Mucosa of gallbladder (tissue), 1 donor: ENCODE data around the gene ATXN1. TPM values are rescaled to one million over a fixed set of nuclear protein-coding genes. Genes with fewer than 3 reads are reported as not detected.

Experiments
- DNase-seq: peaks from one replicate; pipeline ENCODE4 v3.0.0-alpha.2; 2020; ENCODE audit warnings: low spot score
- total RNA-seq: library from RNA; stranded (reverse); gene quantifications from one replicate; pipeline ENCODE4 v1.2.1, GENCODE V29; 2021
- donor health status: DM: no; HTN: no; CAD: no.

Gene ATXN1
- total RNA-seq, 1 donor from 2014 or later: 71.0 TPM

DNA sequence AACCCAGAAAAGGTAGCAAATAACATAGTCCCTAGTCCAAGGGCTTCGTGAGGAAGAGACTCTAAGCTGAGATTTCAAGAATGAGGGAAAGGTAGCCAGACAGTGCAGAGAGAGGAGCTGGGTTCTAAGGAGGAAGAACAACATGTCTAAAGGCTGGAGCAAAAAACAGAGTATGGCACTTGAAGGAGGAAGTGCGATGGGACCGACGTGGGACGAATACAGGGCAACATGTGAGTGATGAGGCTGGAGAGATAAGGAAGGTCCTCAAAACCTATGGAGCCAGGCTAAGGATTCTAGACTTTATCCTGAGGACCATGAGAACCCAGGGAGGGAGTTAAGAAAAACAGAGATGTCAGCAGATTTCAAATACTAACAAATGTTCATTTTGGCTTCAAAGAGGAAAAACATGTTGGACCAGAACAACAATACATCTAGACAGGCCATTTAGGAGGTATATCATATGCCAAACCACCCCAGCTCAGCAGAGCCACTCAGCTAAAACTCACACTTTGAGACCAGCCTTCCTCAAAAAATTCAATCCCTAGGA is 17.5 kb downstream of the ATXN1 start:
- DNase-seq: no peak

DNA sequence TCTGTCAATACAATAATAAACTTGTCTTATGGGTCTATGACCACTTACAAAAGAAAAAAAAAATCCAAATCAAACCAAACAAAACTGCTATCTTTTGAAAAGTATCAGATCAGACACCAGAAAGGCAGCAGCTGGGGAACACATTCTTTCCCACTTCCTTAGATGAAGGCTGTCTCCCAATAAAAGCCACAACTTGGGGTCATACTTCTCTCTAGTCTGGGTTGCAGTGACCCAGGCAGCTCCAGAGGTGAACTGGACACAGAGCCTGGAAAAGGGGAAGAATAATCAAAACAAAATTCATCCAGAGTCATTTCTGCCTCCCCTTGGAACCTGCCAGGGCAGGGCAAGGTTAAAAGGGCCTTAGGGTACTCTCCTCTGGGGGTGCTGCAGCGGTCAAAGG is 19.1 kb downstream of the ATXN1 start:
- DNase-seq: no peak

DNA sequence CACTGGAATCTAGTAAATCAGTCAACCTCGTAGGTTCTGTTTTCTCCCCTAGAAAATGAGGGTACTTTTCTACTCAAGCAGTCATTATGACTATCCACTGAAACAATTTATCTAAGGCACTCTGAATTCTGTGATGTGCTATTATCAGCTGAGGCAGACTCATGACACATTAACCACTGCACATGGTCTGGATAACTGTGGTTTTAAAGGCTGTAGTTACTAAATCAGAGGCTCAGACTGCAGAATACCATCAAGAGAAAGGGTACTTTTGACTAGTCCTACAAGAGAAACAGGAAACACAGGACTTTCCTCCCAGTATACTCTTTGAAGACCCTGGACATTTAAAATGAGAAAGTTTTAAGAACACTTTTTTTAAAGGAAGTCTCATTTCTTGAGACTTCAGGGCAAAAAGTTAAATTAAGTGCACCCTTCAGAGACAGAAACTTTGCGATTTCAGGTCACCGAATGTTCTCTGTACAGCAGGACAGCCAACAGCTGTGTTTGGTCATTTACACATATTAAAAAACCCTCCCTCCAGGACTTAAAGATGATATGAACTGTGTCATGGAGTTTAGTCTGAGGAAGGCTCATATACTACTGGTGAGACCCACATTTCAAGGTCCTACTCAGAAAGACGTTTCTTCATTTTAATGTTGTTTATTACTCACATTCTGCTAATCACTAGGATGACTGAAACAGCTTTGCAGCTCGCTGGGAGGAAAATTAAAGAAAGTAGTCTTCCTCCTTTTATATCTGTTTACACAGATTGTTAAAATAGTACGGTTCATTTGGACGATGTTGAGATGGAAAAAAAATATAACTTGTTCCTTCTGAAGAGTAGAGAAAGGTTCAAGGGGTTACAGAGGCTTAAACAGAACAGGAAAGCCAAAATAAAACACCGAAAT is 19.9 kb downstream of the ATXN1 start:
- no peak for DNase-seq

DNA sequence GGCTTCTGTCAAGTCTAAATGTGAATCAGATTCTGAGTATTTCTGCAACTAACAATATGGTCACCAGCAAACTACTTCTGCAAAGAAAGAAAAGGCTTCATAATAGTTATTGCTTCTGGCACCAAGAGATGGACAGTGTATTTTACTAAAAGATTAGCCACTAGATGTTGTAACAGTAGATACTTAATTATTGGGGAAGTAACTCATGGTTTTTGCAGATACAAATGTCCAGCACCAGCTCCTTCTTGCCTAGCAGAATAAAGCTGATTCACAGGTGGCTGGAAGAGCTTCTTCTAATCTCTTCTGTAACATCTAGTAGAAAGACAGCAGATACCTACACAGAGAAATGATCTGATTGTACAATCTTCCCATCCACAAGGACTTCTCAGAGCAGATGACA is 21.2 kb downstream of the ATXN1 start:
- no peak for DNase-seq

DNA sequence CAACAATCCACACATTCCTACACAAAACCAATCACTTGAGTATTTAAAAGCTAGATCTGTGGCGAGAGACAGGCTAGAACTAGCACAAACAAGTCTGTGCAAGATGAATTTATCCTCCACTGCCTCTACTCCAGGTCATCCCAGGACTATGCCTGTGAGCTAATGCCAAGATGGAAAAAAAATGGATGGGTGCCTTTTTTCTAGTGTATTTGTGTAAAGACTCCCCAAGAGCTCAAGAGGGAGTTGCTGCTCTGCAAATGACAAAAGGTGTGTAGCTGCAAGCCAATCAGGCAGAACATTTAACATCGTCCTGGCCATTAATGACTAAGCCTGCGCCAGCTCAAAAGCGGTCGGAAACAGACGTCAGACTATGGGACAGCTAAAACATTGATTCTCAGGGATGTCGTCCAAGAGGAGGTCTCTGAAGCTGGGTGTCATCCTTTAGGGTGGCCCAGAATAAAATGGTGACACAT is 21.9 kb downstream of the ATXN1 start:
- no peak for DNase-seq

DNA sequence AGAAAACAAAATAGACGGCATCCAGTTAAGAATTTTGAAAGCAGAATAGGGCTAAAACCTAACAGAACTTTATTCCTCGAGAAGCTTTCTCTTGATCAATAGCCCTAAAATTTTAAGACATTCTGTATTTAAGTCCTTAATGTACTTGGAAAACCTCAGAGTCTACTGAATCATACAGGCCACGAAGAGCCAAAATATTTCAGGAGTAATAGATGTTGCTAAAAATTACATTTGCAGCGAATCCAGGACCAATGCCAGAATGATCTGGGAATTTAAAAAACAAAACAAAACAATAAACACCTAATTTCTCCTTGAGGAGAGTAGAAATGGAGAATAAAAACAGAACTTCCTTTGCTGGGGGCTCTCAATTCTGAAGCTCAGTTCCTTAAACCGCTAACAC is 23.3 kb downstream of the ATXN1 start:
- no peak for DNase-seq

DNA sequence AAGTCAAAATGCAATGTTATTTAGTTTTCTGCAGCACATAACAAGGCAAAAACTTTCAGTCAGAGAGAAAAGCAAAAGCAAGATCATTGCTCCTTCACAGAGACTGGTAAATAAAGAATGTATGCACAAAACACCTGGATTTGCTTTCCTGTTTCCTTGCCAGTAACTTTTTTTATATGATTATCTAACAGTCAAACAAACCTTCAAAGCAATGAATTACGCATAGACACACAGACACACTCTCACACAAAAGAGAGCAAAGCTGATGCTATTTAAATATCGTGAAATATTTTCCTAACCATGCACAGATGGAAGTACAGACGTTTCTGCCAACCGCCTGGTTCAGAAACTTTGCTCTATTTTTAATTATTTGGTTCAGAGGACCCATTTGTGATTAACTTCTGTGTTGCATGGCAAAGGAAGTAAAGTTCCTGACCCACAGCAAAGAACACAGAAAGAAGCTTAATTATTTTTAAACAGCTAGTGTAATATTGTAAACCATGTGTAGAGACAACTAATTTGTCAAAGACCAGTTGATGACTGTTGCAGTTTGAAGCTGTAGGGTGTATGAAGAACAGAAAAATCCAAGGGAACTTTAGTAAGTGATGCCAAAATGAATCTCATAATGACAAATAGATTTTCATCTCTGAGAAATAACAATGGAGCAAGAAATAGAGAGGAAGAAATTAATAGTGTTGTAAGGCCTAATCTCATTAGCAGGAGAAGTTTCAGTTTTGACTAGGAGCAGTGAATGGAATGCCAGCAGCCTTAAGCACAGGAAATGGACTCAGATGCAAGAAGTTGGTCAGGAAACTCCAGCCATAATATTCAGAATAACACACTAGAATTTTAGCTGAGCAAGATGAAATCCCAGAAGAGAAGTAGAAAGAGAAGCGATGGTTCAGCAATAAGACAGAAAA is 24.1 kb downstream of the ATXN1 start:
- DNase-seq: no peak

DNA sequence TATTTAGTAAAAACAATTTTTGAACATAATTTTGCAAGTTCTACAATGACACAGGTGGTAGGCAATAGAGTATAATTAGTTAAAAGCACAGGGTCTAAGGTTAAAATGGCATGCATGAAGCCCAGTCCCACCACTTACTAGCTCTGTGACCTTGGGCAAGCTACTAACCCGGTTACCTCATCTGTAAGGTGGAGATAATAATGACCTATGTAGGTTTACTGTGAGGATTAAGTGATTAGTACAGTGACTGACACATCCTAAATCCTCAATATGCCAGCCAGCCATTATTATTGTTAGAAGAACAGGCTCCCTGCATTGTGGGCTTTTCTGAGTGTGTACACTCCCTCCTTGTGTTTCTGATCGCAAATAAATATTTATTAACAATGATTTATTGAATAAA is 26.2 kb downstream of the ATXN1 start:
- DNase-seq: no peak

DNA sequence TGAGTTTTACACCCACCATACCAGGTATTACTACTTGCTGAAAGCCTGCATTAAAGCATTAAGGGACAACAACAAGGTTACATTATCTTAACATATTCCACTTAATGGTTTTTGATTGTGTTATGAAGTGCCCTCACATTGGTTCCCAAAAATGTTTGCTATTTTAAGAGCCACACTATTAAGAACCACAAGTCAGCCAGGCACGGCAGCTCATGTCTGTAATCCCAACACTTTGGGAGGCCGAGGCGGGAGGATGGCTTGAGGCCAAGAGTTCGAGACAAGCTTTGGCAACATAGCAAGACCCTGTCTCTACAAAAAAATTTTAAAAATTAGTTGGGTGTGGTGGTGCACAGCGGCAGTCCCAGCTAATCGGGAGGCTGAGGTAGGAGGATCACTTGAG is 28.2 kb downstream of the ATXN1 start:
- no peak for DNase-seq

DNA sequence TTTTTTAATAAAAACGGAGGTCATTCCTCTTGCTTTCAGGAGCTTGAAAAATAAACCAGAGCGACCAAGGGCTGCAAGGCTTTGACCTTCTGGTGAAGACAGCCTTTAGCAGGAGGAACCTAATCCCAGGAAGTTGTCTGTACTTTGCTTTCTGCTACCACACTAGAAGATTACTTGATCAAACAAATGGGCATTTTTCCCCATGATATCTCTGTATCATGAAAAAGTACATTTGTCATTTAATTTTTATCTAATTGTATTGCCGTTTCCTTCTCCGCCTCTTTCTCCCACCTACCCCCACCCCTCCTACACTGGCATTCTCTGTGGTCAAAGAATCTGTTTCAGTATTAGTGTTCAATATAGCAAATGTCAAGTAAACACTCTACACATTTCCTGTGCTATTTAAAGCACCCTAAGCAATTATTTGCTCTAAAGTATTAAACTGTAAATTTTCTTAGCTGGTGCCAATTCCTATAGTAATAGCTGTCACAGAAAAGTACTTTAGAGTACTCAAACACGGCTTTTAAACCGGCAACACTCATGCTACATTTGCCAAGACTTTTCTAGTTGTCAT is 29.7 kb downstream of the ATXN1 start:
- DNase-seq: no peak

DNA sequence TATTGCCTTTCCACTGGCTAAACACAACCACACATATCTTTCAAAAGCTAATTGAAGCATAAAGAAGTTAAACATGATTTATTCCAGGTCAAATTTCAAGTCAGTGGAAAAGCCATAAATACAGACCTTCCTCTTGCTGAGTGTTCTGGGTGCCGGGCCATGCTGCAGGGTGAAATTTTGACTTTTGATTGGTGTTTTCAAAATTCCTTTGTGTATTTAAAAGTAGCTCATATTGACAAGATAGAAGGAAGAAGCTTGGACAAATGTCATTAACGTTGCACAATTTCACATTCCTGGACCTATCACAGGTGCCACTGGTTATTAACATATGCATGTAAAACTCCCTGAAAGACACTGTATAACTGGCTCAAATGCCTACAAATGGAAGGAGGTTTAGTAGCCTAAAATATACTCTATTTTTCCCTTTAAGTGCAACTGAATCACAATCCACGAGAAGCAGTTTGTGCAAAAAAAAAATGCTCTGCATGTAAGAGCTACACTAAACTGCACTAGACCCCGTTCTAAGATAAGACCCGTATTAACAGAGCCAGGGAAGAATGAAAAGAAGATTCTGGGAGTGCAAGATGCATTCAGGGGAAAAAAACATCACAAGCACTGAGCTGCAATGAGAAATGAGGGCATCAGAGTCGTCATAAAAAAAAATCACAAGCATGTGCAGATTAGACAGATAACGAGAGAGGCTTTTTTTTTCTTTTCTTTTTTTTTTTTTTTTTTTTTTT is 30.4 kb downstream of the ATXN1 start:
- no peak for DNase-seq

DNA sequence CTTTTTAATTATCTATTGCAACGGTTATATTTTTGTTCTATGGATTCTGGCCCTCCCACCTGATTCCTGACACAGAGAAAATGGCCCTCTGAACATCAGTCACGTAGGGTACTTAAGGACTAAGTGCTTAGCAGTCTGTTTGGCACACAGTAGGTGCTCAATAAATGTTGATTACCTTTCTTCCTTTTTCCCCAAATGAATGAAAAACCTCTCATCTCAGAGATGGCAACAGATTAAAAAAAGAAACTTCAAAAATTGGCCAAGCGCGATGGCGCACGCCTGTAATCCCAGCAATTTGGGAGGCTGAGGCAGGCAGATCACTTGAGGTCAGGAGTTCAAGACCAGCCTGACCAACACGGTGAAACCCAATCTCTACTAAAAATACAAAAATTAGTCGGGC is 31.5 kb downstream of the ATXN1 start:
- no peak for DNase-seq

DNA sequence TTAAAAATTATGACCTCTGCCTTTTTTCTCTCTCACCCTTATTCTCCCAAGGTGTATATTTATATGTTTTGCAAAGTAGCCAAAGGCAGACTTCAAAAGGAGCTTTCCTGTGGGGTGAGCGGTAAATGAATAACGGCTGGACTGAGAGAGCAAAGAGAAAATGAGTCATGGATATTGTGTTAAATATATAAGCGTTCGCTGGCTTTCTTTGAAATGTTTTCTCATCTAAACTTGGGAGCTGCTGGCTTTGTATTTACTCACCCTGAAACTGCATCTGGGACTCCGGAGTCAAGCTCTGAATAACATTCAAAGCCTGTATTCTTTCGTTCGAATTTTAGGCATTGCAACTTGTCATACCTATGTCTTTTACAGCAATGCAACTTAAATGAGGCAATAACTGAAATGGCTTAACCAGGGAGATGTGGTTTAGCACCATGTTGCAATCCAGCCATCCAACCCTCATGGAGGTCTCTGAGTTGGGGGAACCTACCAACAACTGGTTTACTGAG is 32.0 kb downstream of the ATXN1 start:
- no peak for DNase-seq

DNA sequence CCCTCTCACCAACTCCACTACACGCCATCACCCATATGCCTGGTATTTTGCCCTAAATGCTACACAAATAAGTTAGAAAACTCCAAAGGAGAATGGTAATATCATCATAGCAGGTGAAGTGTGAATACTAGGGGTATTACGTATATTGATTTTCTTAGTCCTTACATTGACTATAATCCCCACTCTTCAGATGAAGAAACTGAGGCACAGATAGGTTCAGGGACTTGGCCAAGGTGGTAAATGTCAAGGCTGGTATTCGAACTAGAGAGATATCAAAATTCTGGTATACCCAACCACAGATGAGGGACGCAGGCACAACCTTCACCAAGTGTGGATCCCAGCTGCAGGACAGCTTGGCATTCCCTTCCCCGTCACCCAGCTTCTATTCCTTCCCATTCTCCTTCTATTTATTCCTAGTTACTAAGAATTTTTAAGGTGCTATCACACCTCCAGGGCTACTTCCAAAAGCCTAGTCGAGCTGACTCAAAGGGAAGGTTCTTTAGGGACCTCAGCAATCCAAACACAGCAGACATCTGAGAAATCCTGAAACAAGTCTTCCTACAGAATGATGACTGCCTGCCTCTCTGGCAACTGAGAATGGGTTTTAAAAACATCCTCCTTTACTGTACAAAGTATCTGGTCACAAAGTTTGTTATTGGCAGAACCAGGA is 32.6 kb downstream of the ATXN1 start:
- no peak for DNase-seq

DNA sequence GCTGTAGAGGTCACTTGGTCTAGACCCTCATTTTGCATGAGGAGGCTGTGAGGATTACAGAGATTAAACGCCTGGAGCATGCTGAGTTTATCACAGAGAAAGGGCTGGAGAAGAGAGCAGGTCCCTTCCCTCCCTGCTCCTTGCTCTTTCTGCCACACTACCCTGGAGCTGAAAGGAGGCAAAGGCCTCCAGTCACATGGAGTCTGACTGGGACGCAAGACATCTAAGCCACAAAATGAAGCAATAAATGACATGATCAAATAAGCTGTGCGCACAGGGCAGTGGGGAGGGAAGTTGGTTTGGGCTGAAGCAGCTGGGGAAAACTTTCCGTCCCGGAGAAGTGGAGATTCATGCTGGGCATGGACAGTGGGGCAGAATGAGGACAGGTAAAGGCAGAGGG is 33.3 kb downstream of the ATXN1 start:
- DNase-seq: no peak

DNA sequence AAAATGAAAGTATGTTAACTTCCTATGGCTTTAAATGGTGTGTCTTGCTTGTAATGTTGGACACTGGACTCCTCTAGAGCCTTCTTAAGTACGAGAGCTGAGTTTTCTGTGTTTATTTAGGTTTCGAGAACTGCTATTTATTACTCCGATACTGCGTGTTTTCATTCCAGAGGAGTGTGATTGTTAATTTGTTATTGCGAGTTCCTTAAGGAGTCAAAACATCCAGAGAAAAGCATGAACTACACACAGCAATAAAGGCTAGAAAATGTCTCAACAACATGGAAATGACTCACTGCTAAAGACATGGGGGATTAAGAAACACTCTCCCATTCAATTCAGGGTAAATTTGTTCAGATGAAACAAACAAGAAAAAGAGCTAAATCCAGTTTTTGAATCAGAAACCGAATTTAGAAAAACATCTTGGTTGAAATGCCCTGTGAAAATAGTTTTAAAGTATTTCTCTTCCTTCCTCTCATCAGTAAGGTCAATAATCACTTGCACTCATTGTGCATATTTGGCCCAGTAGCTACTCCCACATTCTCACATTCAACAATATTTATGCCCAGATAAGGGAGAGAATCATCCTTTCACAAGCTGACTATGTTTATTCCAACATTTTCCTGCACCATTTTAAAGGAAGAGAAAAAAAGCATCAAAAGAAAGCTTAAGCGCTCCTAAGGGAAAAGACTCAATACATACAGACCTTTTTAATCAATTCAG is 36.0 kb downstream of the ATXN1 start:
- no peak for DNase-seq

DNA sequence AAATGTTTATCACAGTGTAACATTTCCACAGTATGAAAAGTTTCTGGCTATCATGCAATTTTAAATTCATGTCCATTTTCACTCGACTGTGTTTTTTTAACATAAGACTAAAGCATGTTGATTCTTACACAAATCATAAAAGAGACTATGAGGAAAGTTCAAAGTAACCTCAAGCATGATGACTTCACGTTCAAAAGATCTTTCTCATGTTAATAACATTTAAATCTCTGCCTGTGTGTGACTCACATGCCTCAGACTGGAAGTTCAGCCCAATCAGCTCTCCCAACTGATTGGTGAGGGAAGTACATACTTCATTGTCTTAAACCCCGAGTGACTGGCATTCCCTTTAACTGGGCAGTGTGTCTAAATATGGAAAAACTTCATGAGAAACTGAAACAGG is 37.4 kb downstream of the ATXN1 start:
- no peak for DNase-seq

DNA sequence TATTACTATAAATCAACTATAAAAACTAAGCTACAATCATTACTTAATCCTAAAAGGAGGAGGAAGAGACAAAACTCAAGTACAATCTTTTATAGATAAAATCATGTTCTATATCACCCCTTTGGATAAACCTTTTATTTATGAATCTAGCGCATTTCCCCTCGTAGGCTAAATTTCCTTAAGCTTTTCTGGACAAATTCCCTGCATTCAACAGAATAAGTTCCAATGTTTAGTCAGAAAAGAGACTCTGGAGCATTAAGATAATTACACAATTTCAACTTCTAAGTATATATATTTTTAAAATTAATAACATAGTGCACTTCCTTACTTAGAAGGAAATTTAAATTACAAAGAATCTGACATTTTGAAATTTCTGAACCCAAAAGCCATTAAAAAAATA is 37.9 kb downstream of the ATXN1 start:
- DNase-seq: no peak

DNA sequence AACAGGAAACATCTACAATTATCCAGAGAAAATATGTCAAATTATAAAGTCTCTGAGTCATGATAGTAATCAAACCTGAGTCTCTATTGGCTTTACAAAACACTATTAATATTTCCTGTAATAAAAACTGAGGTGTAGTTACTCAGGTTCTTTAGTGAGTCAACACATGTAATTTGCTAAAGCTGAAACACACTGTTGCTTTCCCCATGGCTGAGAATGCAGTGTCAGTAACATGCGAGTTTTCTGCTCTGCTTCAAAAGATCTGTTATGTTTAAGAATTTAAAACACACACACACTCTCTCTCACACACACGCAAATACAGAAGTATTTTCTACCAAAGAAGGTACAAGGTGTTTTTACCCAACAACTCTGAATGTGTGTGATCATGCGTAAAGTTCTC is 38.6 kb downstream of the ATXN1 start:
- DNase-seq: no peak

DNA sequence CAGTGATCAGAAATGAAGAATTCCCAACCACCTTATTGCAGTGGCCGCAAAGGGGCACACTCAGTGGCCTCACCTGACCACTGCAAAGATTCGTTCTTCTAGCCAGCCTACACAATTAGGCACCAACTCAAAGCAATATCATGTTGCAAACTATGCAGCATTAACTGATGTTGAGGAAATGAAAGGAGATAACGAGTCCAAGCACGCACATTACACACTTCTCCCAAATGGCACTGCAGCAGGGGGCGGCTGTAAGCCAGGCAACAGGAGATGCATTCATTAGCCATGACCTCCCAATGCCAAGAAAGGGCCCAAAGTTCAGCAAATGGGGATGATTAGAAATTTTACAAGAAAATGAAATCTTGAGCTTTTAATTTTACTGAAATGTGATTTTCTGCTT is 39.3 kb downstream of the ATXN1 start:
- no peak for DNase-seq
